ENCODE measurements around the gene NACC1. TPM values are rescaled to one million over a fixed set of nuclear protein-coding genes. Genes with fewer than 3 reads are reported as not detected.

Gene NACC1
- total and polyA plus RNA-seq, 2 of the 13 experiments (the other 11 are each of a cell fraction or from before 2014, with no cell fraction given): 31.8 to 42.3 TPM

DNA sequence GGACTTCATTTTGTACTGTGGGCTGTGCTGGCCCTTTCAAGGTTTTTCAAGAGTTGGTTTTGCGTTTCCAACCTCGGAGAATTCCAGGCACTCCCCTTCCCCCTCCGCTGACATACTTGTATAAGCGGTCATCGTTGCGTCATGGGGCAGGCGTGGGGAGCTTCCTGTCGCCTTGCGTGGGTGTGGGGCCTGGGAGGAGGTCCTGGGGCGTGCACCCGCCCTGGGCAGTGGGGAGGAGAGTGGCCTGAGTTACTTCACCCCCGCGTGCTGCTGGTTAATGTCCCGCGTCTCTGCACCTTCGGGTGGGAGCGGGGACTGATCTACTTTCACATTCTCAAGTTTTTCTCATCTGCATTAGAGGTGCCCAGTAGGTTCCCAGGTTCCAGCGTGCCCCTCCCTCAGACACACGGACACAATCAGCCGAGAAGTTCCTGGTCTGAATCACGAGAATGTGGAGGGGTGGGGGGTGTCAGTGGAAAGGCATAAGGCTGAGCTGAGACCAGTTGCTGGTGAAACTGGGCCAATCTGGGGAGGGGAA is 36.2 kb downstream of the NACC1 start (continued):
- TF ChIP-seq ZNF232 (CRISPR knock-in tag; IDR thresholded peaks at IDR 0.05; ENCODE audit: borderline replicate concordance) (no peak), NFATC3 (CRISPR knock-in tag; IDR thresholded peaks at IDR 0.05) (no peak), ZBTB8A (CRISPR knock-in tag; IDR thresholded peaks at IDR 0.05; ENCODE audit: borderline replicate concordance, low read depth) (no peak), HES4 (CRISPR knock-in tag; IDR thresholded peaks at IDR 0.05; ENCODE audit: borderline replicate concordance) (no peak; the same call in 1 of the 2 replicates), ZNF335 (CRISPR knock-in tag; IDR thresholded peaks at IDR 0.05) (no peak), NR2F2 (IDR thresholded peaks at IDR 0.05; ENCODE audit: borderline replicate concordance, low read depth) (0 out of 2 replicates have a peak, but pooled peaks have one; percentile 16), ARNTL (CRISPR knock-in tag; IDR thresholded peaks at IDR 0.05) (no peak), STAT5B (CRISPR knock-in tag; IDR thresholded peaks at IDR 0.05) (no peak), SOX5 (CRISPR knock-in tag; IDR thresholded peaks at IDR 0.05; ENCODE audit: borderline replicate concordance) (no peak), HIVEP1 (CRISPR knock-in tag; IDR thresholded peaks at IDR 0.05) (peak; percentile 25; the same call in 1 of the 2 replicates)
- TF ChIP-seq, protein P1, sequence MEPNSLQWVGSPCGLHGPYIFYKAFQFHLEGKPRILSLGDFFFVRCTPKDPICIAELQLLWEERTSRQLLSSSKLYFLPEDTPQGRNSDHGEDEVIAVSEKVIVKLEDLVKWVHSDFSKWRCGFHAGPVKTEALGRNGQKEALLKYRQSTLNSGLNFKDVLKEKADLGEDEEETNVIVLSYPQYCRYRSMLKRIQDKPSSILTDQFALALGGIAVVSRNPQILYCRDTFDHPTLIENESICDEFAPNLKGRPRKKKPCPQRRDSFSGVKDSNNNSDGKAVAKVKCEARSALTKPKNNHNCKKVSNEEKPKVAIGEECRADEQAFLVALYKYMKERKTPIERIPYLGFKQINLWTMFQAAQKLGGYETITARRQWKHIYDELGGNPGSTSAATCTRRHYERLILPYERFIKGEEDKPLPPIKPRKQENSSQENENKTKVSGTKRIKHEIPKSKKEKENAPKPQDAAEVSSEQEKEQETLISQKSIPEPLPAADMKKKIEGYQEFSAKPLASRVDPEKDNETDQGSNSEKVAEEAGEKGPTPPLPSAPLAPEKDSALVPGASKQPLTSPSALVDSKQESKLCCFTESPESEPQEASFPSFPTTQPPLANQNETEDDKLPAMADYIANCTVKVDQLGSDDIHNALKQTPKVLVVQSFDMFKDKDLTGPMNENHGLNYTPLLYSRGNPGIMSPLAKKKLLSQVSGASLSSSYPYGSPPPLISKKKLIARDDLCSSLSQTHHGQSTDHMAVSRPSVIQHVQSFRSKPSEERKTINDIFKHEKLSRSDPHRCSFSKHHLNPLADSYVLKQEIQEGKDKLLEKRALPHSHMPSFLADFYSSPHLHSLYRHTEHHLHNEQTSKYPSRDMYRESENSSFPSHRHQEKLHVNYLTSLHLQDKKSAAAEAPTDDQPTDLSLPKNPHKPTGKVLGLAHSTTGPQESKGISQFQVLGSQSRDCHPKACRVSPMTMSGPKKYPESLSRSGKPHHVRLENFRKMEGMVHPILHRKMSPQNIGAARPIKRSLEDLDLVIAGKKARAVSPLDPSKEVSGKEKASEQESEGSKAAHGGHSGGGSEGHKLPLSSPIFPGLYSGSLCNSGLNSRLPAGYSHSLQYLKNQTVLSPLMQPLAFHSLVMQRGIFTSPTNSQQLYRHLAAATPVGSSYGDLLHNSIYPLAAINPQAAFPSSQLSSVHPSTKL (CRISPR knock-in tag; IDR thresholded peaks at IDR 0.05): no peak
- TF ChIP-seq, protein P2, sequence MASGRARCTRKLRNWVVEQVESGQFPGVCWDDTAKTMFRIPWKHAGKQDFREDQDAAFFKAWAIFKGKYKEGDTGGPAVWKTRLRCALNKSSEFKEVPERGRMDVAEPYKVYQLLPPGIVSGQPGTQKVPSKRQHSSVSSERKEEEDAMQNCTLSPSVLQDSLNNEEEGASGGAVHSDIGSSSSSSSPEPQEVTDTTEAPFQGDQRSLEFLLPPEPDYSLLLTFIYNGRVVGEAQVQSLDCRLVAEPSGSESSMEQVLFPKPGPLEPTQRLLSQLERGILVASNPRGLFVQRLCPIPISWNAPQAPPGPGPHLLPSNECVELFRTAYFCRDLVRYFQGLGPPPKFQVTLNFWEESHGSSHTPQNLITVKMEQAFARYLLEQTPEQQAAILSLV (CRISPR knock-in tag; IDR thresholded peaks at IDR 0.05; ENCODE audit: borderline replicate concordance): no peak
- TF ChIP-seq, protein P3, sequence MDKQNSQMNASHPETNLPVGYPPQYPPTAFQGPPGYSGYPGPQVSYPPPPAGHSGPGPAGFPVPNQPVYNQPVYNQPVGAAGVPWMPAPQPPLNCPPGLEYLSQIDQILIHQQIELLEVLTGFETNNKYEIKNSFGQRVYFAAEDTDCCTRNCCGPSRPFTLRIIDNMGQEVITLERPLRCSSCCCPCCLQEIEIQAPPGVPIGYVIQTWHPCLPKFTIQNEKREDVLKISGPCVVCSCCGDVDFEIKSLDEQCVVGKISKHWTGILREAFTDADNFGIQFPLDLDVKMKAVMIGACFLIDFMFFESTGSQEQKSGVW (CRISPR knock-in tag; IDR thresholded peaks at IDR 0.05; ENCODE audit: borderline replicate concordance): no peak
- TF ChIP-seq, protein P4, sequence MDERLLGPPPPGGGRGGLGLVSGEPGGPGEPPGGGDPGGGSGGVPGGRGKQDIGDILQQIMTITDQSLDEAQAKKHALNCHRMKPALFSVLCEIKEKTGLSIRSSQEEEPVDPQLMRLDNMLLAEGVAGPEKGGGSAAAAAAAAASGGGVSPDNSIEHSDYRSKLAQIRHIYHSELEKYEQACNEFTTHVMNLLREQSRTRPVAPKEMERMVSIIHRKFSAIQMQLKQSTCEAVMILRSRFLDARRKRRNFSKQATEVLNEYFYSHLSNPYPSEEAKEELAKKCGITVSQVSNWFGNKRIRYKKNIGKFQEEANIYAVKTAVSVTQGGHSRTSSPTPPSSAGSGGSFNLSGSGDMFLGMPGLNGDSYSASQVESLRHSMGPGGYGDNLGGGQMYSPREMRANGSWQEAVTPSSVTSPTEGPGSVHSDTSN (CRISPR knock-in tag; IDR thresholded peaks at IDR 0.05): no peak

Measured in HepG2 (cell line).